ENCODE measurements around the gene IL13RA2.

Gene IL13RA2

DNA sequence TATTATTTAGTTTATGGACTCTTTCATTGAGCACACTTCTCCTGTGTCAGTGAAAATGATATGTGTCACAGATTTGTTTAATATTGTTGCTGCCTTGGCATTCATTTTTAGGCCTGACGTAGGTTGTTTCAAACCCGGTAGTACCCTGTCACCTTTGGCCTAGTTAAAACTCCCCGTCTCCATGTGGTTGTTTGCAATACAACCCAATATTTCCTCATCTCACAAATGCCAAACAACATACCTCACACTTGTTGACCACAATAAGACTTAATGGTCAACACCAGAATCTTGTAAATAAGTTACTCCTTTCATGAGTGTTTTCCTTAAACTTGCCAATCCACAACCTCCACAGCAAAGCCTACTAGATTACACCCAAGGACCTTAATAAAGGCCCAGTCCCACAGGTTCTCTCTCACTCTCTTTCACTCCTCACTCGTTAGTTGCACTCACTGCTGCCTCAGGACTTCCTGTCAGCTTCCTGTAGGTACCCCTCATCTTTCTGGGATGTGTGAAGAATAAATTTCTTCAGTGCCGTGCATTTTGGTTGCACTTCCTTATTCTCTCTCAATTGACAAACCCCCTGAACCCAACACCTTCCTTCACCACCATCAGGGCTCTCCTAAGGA, 31.3 kb downstream of the IL13RA2 start:
- no peak for DNase-seq

DNA sequence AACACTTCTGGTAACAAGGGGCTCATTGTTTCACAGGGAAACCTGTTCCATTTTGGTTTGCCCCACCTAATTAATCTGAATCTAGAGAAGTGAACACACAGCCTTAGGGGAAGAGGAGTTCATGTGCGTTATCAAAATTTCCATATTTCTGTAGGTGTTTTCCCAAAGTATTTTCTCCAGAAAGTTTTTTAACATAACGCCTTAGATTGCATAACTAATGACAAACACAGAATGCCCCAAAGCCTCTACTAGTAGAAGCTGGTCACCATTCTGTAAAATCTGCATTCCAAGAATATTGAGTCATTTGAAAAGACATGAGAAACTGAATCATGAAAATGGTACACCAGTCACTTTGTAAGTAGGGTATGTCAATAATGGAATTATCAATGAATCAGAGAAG, 41.1 kb downstream of the IL13RA2 start:
- no peak for DNase-seq

DNA sequence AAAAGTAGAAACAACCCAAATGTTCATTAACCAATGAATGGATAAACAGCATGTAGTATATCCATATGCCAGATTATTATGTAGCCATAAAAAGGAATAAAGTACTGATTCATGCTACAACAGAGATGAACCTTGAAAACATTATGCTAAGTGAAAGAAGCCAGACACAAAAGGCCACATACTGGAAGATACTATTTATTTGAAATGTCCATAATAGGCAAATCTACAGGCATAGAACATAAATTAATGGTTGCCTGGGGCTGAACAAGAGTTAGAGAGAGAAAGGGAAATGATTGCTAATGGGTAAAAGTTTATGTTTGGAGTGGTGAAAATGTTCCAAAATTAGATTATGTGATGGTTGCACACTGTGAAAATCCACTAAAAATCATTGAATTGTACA, 44.4 kb downstream of the IL13RA2 start:
- DNase-seq: no peak

DNA sequence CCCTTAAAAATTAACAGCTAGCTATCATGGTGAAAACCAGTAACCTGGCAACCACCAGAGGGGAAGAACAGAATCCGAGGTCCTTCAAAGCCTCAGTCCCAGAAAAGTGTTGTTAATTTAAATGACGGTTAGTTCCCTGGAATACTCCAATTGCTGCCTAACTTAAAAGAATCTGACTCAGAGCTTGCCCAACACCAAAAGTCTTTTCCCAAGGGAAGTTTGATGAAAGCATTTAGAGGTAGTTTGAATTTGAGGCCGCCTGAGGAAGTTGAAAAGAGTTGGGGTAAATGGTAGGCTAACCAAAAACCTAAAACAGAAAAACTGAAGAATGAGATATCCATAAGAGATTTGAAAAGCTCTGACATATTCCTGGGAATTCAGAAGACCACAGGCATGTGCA, 46.6 kb downstream of the IL13RA2 start:
- no peak for DNase-seq

DNA sequence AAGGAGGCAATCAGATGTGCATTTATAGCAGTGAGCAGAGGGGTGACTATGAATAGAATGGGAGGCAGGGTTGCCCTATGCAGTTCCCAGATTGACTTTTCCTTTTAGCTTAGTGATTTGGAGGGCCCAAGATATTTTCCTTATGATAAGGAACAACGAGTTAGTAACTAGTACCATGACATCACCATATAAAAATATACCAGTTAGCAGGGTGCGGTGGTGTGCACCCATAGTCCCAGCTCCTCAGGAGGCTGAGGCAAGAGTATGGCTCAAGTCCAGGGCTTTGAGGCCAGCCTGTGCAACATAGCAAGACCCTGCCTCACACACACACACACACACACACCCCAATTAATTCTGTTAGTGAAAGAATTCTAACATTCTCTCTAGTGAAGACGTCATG, 53.0 kb downstream of the IL13RA2 start:
- DNase-seq: no peak

DNA sequence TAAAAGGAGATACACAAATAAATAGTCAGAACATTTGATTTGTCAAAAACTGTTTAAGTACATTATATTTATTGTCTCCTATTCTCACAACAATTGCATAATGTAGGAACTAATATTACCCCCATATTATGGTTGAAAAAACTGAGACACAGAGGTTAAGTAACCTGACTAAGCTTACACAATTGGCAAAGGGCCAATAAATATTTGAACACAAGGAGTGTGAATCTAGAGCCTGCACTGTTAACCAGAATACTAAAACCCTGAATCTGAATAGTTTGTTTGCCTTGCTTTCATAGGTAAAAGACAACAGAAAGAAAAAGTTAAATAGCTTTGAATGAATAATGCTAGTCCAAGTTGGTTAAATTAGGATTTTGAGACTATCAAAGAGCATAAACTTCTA, 55.2 kb downstream of the IL13RA2 start:
- DNase-seq: no peak

DNA sequence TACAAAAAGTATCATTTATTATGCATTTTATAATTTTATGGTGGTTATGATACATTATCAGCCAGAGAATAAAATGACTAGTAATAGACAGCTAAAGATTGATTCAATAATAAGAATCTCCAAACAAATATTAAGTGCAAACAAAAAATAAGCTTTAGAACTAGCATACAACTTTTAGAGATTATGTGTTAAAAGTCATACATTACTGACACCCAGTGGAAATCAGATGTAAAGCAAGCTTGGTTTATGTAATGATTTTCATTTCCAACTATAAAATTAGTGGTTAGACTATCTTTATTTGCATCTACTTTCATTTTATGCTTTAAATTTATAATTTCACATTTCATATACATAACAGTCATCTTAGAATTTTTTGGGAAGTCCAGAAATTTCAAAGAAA, 57.7 kb downstream of the IL13RA2 start:
- no peak for DNase-seq

Measured in RPMI8226 (cell line).